ENCODE data around the gene MAD1L1.

Gene MAD1L1

DNA sequence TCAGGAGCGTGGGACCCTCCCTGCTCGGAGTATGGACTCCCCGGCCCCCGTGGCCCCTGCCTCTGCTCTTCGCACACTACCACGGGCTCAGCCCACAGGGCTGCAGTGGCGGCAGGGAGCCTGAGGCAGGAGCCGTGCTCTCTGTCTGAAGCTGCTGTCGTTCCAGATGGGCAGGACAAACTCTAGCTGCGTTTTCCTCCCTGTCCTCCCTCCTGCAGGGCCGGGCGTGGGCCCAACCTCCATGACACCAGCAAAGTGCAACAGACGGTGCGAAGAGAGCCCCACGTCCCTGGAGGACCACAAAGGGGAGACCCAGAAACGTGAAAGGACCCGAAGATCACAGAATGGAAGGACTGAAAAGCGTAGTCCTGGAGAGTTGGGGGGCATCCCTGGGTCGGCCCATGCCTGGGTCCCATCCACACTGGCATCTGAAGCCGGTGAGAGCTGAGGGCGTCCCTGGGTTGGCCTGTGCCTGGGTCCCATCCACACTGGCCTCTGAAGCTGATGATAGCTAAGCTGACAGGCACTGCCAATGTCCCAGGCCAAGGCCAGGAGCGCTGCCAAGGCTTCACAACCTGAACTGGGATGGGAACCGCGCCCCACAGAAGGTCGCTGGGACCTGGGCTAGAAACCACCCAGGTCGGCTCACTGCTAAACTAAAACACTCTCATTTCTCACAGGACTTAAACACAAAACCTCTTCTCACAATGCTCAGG lies 267.0 kb downstream of the MAD1L1 start:
- no peak for DNase-seq (ENCODE audit: extremely low read depth in 1 of 2, low read depth in 1 of 2)

DNA sequence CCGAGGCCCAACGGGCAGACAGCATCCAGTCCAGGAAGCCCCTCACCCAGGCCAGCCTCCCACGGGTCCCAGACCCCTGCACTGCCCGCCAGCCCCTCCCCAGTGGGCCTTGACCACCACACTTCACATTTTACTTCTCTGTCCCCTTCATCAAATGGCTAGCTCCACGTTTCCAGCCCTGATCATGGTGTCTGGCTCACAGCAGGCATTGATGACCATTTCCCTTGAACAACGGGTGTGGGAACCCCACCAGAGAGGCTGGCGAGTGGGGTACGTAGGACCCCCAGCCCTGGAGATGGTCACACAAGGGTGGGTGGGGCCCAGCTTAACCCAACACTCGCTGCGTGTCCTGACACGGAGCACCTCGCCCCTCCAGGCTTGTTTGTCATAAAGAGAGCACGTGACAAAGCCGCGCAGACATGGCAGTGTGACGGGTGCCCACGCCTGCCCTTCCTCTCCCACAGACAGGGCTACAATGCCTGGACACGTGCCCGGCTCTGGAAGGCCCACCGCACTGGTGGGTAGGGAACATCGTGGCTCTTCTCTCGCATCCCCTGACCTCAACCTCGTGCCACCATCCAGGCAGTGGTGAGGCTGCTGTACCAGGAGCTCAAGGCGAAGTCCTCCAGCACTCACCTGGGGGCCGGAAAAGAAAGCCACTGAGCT lies 267.7 kb downstream of the MAD1L1 start:
- no peak for DNase-seq (ENCODE audit: extremely low read depth in 1 of 2, low read depth in 1 of 2)

DNA sequence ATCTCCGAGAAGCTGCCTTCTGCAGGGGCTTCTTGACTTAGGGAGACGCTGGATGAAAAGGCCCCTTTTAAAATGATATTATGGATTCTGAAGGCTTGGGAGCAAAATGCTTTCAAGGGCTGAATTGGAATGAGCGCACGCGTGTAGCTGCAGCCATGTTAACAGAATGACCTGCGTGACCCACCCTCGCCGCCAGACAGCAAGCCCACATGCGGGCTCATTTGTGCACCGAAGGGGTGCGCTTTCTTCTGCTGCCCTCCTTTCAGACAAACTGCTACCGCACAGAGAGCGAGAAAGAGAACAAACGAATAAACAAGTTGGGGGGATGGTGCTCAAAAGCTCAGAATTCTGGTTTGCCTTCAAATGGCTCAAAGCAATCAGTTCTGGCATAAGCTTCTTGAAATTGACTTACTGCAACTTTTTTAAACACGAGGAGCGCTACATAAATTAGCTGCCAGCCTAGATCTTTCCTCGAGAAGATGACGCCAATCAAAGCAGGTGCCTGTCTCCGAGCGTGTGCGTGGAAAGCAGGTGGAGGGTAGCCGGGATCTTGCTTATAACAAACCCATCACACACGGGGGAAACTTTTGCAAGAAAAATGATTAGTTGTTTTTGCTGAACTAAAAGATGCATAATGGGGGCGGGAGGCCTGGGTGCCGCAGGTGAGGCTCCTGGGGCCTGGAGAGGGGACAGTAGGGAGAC lies 268.4 kb downstream of the MAD1L1 start:
- no peak for DNase-seq (ENCODE audit: extremely low read depth in 1 of 2, low read depth in 1 of 2)

DNA sequence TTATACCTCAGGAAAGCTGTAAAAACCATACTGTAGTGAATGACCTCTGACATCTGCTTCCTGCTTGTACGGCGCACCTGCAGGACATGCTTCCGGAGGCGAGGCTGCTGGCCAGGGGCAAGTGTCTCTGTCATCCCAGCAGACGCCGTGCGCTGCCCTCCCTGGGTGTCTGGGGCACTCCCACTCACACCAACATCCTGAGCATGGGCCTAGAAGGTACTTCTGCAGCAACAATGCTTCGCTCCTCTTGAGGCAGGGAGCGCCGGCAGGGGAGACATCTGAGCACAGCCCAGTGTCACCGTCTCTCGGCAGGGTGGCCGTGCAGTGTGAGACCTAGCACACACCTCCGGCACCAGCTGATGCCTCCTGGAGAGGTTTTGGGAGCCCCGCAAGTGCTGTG lies 269.2 kb downstream of the MAD1L1 start:
- DNase-seq (ENCODE audit: extremely low read depth in 1 of 2, low read depth in 1 of 2) = no peak

DNA sequence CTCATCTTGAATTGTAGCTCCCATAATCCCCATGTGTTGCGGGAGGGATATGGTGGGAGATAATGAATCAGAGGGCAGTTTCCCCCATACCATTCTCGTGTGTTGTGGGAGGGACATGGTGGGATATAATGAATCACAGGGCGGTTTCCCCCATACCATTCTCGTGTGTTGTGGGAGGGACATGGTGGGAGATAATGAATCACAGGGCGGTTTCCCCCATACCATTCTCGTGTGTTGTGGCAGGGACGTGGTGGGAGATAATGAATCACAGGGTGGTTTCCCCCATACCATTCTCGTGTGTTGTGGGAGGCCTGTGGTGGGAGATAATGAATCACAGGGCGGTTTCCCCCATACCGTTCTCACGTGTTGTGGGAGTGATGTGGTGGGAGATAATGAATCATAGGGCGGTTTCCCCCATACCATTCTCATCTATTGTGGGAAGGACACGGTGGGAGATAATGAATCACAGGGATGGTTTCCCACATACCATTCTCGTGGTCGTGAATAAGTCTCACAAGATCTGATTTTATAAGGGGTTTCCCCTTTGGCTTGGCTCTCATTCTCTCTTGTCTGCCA lies 271.0 kb downstream of the MAD1L1 start:
- peak; percentile 34 to 38 for DNase-seq (ENCODE audit: extremely low read depth in 1 of 2, low read depth in 1 of 2)

DNA sequence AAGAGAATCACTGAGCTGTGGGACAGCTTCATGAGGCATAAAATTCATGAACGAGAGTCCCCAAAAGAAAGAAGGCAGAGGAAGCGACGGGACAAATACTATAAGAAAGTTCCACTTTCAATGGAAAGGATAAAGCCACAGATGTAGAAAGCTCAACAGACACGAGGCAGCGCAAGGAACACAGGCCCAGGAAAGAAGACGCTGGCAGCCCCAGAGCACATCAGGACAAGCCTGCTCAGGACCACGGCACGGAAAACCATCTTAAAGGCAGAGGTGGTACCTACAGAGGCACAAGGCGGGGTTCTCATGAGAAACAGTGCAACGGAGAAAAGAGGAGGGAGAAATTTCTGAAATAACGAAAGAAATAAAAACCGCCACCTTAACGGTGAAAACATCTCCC lies 273.4 kb downstream of the MAD1L1 start:
- DNase-seq (ENCODE audit: extremely low read depth in 1 of 2, low read depth in 1 of 2) = no peak

DNA sequence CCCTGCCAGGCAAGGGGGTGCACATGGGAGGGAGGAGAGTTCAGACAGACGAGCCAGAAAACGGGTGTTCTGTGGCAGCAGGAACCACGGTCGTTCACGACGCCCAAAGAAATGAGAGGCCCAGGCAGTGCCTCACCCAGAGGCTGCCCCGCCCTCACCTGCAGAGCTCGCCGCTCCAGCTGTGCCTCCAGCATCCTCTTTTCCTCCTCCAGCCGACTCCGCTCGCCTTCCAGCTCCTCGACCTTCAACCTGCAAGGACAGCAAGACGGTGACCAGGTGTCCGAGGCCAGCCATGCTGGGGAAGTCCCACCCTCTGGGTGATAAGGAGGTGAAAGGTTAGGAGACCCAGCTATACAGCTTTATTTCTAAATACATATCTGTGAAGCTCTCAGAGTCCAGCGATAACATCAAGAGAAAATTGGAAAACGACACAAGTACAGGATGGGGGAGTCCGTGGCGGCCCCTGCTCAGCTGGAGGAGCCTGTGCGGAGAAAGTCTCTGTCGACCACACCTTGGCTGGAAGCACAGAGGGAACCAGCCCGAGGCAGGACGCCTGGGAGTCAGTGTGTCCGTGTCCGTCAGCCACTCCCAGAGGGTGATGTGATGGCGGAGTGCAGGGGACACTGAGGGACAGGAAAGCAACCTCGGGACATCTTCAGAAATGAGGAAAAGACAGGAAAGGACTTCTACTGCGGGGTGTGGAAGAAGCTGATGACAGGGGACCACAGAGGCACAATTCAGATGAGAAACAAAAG lies 275.1 kb downstream of the MAD1L1 start:
- DNase-seq (ENCODE audit: extremely low read depth in 1 of 2, low read depth in 1 of 2) = no peak

DNA sequence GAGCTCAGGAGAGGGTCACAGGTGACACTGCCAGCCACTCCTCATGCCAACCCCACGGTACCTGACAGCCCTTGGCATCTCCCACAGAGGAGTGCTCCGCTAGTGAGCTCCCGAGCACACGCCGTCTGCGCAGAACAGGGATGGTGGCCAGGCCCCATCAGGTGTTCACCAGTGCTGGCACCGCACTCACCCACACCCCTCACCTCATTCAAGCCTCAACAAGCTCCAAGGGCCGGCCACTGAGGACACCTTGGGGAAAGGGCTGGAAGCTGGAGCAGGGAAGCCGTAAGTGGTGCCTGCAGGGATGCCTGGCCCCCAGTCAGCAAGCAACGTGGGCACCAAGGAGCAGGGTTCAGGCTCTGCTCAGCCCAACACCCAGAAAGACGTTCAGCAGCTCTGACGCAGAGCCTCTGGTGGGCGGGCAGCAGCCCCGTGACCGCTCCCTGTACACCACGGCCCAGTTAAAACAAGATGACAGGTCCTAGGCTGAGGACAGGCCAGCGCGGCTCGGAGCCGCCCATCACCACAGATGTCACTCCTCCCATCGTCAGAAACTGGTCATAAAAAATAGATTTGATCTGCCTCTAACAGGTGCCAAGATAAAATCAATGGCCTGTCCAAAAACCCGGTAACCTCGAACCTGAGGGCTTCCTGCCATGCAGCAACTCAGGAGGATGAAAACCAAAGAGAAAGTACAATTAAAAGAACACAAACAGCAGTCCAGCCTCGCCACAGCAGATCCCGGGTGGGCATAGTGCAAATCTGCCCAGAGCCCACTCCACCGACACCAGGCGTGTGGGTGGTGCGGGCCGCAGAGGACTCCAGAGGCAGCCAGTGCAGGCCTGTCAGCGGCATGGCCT lies 275.9 kb downstream of the MAD1L1 start:
- no peak for DNase-seq (ENCODE audit: extremely low read depth in 1 of 2, low read depth in 1 of 2)

DNA sequence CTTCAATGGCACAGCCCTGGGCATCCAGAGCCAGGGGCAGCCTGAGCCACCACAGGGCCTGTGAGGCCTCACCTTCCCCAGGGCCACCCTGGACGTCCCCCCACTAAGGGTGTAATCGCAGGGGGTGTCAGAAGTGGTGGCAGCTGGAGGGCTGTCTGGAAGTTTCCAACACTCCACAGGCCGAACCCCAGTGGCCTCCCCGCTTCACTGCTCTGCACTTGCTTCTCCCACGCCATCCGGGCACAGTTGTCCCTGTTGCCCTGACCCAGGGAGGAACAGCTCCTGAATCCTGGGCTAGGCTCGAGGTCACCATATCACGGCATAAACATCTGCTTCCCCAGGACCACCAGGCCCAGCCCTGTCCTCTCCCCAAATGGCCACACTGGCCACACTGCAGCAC lies 276.6 kb downstream of the MAD1L1 start:
- no peak for DNase-seq (ENCODE audit: extremely low read depth in 1 of 2, low read depth in 1 of 2)

DNA sequence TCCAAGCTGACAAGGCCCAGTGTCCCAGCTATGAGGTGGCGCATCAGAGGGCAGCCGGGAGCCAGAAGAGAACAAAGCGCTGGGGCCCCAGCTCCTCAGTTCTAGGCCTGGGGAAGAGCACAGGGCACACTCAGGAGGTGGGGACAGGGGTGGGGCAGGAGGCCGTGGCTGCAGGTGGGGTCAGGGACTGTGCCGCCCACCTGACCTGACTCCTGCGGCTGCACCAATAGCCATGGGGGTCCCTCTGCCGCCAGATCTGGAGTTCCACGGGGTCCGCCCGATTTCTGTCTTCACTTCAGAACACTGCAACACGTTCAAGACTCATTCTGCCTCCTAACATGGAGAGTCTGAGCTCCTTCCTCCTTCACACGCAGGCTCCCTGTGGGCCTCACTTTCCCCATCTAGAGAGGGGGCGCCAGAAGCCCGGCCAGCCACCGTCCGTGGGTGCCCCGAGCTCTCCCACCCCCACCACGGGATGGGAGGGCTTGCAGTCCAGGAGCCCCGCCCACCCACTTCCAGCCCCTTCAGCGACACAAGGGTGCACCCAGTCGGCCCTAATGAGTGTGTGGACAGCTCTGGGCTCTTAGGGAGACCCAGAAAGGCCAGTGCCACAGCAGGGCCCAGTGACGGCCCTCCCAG lies 278.3 kb downstream of the MAD1L1 start:
- no peak for DNase-seq (ENCODE audit: extremely low read depth in 1 of 2, low read depth in 1 of 2)

DNA sequence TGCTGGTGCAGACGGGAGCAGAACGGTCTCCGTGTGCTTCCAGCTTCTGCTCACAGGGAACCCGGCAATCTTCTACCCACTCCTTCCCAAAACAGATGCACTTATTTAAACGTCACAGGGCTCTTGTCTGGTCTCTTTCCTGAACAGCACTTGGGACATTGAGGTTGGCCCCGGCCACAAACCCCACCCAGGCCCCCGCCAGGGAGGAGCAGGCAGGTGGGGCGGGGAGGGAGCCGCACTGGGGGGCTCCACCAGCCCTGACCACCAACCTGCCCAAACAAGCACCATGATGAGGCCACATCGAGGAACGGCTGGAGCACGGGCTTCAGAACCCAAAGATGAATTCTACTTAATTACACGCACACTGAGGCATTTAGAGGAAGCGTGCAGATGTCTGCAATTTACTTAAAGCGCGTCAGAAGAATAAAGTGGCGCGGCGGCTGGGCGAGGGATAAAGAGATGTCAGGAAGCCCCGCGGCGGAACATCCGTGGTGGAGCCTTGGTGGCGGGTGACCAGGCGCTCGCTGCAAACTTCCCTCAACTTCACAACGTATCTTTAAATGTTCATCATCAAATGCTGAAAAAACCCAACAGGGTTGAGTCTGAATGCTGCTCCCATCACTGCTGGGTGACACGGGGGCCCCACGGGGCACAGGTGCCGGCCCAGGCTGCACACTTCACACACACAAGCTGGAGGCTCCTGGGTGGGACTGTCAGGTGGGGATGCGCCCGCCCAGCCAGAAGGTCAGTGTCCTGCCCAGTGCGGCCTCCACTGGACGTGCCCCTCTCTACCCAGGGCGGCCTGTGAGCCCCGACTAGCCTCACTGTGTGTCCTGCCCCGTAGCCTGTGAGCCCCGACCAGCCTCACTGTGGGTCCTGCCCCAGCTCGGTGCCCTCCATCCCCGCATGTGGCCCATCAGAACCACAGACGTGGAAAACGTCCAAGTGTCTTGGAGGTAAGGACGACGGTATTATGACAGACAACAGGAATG lies 279.2 kb downstream of the MAD1L1 start:
- DNase-seq (ENCODE audit: extremely low read depth in 1 of 2, low read depth in 1 of 2) = no peak

DNA sequence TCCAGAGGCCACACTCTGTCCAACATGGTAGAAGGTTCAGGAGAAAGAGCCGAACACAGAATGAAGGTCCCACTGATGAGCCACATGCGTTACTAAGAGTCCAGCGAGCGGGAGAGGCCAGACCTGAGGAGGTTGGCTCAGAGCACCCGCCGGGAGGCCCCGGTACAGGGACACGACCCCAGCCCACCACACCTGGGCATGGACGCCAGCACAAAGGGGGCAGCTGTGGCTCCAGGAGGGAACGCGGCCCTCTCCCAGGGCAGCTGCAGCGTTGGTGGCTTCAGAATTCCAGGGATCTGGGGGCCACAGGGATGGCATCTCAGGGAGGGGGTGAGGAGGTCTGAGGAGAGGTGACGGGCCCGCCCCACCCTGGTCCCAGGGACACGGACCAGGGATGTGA lies 280.0 kb downstream of the MAD1L1 start:
- no peak for DNase-seq (ENCODE audit: extremely low read depth in 1 of 2, low read depth in 1 of 2)

DNA sequence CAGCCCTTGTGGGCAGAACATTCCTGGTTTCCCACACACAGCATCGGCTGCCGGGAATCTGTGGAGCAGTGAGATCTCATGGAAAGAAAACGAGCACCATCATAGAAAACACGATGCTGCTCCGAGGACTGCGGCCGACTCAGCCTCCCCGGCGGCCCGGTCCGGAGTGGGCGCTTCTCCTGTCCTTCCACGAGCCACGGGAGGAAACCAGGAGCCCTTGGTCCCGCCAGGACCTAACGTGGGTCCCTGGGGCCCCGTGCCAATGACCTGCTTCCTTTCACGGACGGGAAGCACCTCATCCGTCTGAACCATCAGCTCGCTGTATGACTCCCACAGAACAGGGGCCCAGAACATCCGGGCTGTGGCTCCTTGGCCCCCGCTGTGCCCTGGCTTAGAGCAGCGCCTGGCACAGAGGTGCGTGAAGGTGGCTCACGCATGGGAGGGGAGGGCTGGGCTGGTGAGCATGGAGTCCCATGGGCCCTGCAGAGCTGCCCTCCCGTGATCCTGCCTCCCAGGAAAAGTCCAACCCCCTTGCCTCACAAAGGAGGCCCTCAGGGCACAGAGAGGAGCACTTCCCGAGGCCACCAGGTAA lies 280.5 kb downstream of the MAD1L1 start:
- no peak for DNase-seq (ENCODE audit: extremely low read depth in 1 of 2, low read depth in 1 of 2)

DNA sequence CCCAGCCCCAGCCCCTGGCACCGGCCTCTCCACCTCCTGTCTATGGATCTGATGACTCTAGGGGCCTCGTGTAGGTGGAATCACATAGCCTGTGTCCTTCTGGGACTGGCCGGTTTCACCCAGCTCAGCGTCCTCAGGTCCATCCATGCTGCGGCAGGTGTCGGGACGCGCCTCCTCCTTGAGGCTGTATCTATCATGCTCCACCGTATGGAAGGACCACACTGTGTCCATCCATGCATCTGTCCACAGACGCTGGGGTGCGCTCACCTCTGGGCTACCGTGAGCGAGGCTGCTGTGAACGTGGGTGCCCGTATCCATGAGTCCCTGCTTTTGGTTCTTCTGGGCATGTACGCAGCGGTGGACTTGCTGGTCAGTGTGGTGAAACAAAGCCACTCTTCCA lies 281.1 kb downstream of the MAD1L1 start:
- no peak for DNase-seq (ENCODE audit: extremely low read depth in 1 of 2, low read depth in 1 of 2)

DNA sequence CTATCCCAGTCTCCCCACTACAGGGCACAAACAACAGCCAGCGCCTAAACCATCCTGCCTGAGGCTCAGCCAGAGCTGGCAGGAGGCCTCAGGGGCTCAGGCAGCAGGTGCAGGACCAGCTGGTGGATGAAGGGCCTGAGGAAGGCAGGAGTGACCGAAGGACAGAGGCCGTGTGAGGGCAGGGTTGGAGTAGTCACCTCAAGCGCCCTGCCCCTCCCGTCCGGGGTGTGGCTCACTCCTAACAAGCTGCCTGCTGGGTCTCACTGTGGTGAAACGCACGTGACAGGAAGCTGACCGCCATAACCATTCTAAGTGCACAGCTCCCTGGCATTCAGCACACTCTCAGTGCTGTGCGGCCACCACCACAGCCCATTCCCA lies 281.6 kb downstream of the MAD1L1 start:
- DNase-seq (ENCODE audit: extremely low read depth in 1 of 2, low read depth in 1 of 2) = no peak

DNA sequence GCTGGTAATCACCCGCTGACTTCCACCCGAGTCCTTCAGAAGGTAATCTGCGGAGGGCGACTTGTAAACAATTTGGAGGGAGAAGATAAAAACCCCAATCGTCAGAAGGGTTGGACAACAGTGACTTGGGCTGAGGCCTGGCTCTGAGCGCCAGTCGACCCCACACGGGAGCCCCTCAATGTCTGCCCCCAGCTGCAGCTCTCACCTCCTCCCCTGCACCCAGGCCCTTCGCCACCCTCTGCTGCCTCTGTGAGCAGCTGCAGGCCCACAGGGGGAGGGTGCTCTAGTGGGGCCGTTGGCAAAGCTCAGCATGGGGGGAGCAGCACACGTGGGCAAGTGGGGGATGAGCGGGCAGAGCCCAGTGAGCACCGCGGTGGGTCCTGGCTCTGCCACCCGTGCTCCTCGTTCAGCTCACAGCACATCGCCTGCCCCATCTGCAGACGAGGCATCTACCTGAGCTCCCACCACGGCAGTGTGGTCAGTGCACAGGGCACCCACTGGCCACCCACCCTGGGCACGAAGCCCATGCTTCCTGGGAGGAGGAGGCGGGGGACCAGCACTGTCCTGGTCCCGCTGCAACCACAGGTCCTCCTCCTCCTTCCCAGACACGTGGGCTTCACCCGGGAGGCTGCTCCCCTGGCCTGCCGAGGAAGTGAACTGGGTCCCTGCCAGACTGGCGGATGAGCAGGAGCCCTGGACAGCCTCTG lies 282.1 kb downstream of the MAD1L1 start:
- no peak for DNase-seq (ENCODE audit: extremely low read depth in 1 of 2, low read depth in 1 of 2)

DNA sequence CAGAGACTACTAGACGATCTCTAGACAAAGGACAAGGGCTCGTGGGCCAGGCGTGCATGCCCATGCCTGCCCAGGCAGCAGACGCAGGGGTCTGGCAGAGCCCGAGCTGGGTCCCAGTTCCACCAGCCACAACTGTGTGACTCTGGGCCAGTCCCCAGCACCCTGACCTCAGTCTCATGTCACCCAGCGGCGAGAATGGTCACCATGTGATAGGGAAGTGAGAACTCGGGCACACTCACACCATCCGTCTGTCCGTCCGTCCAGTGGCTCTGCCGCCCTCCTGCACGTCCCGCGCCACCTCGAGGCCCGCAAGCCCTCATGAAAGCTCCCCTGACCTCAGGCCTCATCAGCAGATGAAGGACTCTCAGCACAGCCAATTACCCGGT lies 282.7 kb downstream of the MAD1L1 start:
- no peak for DNase-seq (ENCODE audit: extremely low read depth in 1 of 2, low read depth in 1 of 2)

DNA sequence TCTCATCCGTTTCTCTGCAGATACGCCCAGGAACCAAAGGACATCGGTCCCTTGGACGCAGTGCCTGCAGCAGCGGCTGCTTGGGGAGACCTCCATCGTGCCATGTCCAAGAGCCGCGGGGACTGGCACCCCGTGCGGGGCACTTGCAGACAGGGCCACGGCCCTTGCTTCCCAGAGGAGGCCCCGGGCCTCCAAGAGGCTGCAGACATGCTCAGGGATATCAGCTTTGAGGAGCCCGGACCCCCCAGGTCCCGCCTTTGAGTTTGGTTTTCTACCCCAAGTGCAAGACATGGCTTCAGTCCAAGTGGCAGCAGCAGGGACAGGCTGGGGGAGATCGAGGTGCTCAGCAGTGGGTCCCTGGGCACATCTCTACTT lies 283.1 kb downstream of the MAD1L1 start:
- no peak for DNase-seq (ENCODE audit: extremely low read depth in 1 of 2, low read depth in 1 of 2)

All from stimulated activated CD8-positive, alpha-beta memory T cell treated with anti-CD3 and anti-CD28 coated beads, Interleukin-7, amount 100 ng/mL, for 48 hours (primary cell).